Tibial artery (tissue), 4 donors: ENCODE data around the gene RBMX2.
"Not testable (repeated sequence)": the region's sequence is repeated elsewhere in the genome, so short reads cannot be mapped to it uniquely, and the experiment has no call there.

Experiments used
- DNase-seq, 2 donors: peaks; one replicate each; pipeline ENCODE4 v3.0.0-alpha.2; 2019
- H3K27ac ChIP-seq, 2 donors: fragments of 200-600 bp; sonication (generic) in 1 of 2; 1 replicate in 1 of 2; 2 replicates in 1 of 2; pipeline ENCODE4 v1.5.1; 2018 to 2019; ENCODE audit warnings: mild to moderate bottlenecking in 1 of 2
- H3K27me3 ChIP-seq, 2 donors: fragments of 200-600 bp; sonication (generic) in 1 of 2; one replicate each; pipeline versions ENCODE4 v1.5.1 to v1.6.0; 2016 to 2019
- H3K36me3 ChIP-seq, 3 donors: fragments of 200-600 bp; sonication (generic) in 2 of 3; one replicate each; pipeline ENCODE4 v1.5.1; 2016 to 2019; ENCODE audit warnings: mild to moderate bottlenecking in 2 of 3
- H3K4me1 ChIP-seq, 4 donors: fragments of 200-600 bp; sonication (generic) in 2 of 4; 1 replicate in 3 of 4; 2 replicates in 1 of 4; pipeline ENCODE4 v1.5.1; 2016 to 2019
- H3K4me3 ChIP-seq, 2 donors: fragments of 200-600 bp; sonication (generic) in 1 of 2; 1 replicate in 1 of 2; 2 replicates in 1 of 2; pipeline ENCODE4 v1.5.1; 2018 to 2019; ENCODE audit warnings: mild to moderate bottlenecking in 2 of 2
- H3K9me3 ChIP-seq, 3 donors: fragments of 200-600 bp; sonication (generic) in 1 of 3; one replicate each; pipeline ENCODE4 v1.5.1; 2016 to 2019
- intact Hi-C: fragments of 100-400 bp; cut with DNase I; formaldehyde crosslinking; loops from one replicate; pipeline ENCODE4 v1.15.0; 2023; ENCODE audit warnings: low total_unique reads
- TF ChIP-seq, protein P1 (sequence below), 2 experiments: fragments of 200-600 bp in 1 of 2; fragments of 450-650 bp in 1 of 2; IDR thresholded peaks; one replicate each; pipeline ENCODE4 v1.5.1; 2017 to 2019; ENCODE audit warnings: antibody characterized with exemption in 2 of 2, mild to moderate bottlenecking in 1 of 2, moderate library complexity in 1 of 2

Gene RBMX2

DNA sequence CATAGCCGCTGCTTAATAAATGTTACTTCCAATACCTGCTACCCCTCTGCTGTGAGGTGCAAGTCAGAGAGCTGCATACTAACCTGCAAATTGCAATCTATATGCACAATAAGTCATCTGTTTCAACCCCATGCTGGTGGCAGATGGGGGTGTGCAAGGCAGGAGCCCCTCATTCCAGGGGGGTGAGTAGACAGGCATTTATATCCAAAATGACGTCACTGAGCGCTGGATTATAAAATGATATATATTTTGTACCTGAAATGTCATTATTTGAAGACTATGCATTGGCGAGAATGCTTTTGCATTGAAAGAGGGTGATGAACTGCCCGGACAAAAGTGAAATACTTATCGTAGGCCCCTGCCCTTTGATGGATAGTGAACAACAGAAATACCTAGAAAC, 24.7 kb downstream of the RBMX2 start:
- Histone ChIP-seq H3K27me3 (no peaks in the 10 kb centered on the region), H3K27ac (no peak overlapping the region), H3K36me3 (no peaks in the 10 kb centered on the region), H3K4me3 (no peak overlapping the region), H3K9me3 (no peaks in the 10 kb centered on the region), H3K4me1 (no peaks in the 10 kb centered on the region)
- no peak for DNase-seq
- intact Hi-C loops, result no loop called here
- TF ChIP-seq, protein P1, sequence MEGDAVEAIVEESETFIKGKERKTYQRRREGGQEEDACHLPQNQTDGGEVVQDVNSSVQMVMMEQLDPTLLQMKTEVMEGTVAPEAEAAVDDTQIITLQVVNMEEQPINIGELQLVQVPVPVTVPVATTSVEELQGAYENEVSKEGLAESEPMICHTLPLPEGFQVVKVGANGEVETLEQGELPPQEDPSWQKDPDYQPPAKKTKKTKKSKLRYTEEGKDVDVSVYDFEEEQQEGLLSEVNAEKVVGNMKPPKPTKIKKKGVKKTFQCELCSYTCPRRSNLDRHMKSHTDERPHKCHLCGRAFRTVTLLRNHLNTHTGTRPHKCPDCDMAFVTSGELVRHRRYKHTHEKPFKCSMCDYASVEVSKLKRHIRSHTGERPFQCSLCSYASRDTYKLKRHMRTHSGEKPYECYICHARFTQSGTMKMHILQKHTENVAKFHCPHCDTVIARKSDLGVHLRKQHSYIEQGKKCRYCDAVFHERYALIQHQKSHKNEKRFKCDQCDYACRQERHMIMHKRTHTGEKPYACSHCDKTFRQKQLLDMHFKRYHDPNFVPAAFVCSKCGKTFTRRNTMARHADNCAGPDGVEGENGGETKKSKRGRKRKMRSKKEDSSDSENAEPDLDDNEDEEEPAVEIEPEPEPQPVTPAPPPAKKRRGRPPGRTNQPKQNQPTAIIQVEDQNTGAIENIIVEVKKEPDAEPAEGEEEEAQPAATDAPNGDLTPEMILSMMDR (IDR thresholded peaks at IDR 0.05), result no peak

DNA sequence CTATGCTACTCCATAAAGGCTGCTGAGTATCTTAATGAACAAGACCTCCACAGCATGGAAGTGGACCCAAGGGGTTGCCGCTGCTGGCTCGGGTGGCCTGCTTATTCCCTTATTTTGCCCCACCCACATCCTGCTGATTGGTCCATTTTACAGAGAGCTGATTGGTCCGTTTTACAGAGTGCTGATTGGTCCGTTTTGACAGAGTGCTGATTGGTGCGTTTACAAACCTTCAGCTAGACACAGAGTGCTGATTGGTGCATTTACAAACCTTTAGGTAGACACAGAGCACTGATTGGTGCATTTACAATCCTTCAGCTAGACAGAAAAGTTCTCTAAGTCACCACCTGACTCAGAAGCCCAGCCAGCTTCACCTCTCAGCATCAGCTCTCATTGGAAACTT, 27.4 kb downstream of the RBMX2 start:
- H3K4me1 ChIP-seq, H3K9me3 ChIP-seq, H3K27me3 ChIP-seq, intact Hi-C loops, H3K27ac ChIP-seq, H3K36me3 ChIP-seq, DNase-seq, H3K4me3 ChIP-seq: not testable (repeated sequence)

DNA sequence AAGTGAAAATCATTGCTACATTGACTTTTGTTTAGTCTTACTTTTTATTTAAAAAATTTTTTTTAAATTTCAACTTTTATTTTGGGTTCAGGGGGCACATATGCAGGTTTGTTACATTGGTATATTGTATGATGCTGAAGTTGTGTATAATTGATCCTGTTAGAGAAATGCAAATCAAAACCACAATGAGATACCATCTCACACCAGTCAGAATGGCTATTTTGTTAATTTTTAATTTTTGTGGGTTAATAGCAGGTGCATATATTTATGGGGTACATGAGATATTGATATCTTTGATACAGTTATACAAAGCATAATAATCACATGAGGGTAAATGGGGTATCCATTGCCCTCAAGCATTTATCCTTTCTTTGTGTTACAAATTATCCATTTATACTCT, 34.1 kb downstream of the RBMX2 start:
- DNase-seq, result no peak
- TF ChIP-seq, protein P1 (IDR thresholded peaks at IDR 0.05), result no peak
- Histone ChIP-seq H3K9me3 (peaks cover 0 to 16% (median 11%) of the 10 kb centered on the region in 3 donors), H3K36me3 (no peaks in the 10 kb centered on the region), H3K4me3 (no peak overlapping the region), H3K27me3 (no peaks in the 10 kb centered on the region), H3K4me1 (no peaks in the 10 kb centered on the region), H3K27ac (no peak overlapping the region)
- intact Hi-C loops, result no loop called here

DNA sequence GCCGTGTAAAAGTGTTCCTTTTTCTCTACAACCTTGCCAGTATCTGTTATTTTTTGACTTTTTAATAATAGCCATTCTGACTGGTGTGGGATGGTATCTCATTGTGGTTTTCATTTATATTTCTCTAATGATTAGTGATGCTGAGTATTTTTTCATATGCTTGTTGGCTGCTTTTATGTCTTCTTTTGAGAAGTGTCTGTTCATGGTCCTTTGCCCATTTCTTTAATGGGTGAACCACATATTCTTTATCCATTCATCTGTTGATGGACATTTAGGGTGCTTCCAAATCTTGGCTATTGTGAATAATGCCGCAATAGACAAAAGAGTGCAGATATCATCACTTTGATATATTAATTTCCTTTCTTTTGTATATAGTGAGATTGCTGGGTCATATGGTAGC, 36.2 kb downstream of the RBMX2 start:
- intact Hi-C loops, H3K4me3 ChIP-seq, H3K36me3 ChIP-seq, H3K27me3 ChIP-seq, H3K27ac ChIP-seq, H3K4me1 ChIP-seq, DNase-seq: not testable (repeated sequence)
- H3K9me3 ChIP-seq, result peaks cover 0 to 16% (median 11%) of the 10 kb centered on the region in 3 donors

DNA sequence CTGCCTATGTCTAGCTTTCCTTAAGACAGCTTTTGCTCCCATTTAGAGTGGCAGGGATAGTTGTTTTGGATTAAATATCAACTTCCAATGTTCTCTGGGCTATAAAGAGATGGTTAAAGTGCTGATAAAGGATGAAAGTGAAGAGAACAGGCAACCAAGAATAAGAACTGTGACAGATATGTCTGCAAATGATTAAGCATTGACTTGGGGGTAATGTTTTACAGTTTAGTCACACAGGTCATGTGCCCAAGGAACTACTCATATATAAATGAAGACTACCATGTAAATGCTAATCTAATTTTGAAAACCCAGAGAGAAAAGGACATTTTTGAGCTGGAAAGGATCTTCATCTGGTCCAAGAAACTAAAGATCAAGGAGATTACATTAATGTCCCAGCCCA, 42.1 kb downstream of the RBMX2 start:
- Histone ChIP-seq H3K36me3 (no peaks in the 10 kb centered on the region), H3K9me3 (peaks cover 0 to 6% (median 4%) of the 10 kb centered on the region in 3 donors), H3K4me3 (no peak overlapping the region), H3K27me3 (no peaks in the 10 kb centered on the region), H3K27ac (no peak overlapping the region), H3K4me1 (no peaks in the 10 kb centered on the region)
- TF ChIP-seq, protein P1 (IDR thresholded peaks at IDR 0.05), result no peak
- intact Hi-C loops, result no loop called here
- DNase-seq, result no peak

DNA sequence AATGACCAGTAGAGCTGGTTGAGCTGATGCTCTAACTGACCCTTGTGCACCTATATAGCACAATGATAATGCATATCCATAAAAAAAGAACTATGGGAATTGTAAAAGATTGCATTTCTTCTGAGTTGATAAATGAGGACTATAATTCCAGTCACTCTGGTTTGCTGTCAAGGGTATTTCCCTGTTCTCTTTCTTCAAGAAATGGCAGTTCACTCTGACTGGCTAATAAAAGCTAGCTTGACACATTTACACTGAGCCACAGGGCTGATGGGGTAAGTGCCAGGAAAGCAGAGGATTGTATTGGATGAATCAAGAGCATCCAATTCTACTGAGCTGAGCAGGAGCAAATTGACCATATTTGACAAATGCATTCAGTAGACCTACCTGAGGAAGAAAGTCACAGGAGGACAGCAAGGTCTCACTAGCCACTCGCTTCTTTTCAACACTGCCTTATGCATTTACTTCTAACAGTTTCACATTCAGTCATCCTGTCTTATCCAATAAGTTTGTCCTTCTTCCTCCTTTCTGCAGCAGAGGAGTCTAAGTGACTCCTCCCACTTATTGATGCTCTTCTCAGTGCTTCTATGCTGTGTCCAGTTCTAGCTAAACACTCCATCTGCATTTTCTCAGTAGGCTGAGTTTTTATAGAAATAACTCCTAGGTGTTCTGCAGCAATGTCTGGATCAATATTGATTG, 43.0 kb downstream of the RBMX2 start:
- Histone ChIP-seq H3K36me3 (no peaks in the 10 kb centered on the region), H3K4me3 (no peak overlapping the region)
- TF ChIP-seq, protein P1 (IDR thresholded peaks at IDR 0.05), result no peak

DNA sequence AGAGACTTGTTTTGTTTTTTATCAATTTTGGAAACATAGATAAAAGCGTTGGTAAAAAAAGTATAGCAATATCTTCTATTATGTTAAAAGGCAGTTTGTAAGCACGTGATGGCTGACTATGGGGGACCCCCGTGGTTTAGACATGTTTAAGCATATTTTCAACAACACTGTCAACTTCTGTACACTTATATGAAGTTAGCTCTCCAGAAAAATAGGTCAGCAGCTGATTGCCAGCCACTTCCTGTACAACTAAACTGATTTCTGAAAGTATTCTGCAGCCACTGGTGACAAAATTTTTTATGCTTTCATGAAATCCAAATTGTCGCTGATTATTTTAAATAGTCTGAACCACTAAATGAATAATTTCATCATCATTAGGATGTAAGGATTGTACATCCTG, 45.2 kb downstream of the RBMX2 start:
- Histone ChIP-seq H3K4me1 (no peaks in the 10 kb centered on the region), H3K27me3 (no peaks in the 10 kb centered on the region), H3K27ac (no peak overlapping the region), H3K4me3 (no peak overlapping the region), H3K36me3 (no peaks in the 10 kb centered on the region), H3K9me3 (no peaks in the 10 kb centered on the region)
- TF ChIP-seq, protein P1 (IDR thresholded peaks at IDR 0.05), result no peak
- DNase-seq, result no peak
- intact Hi-C loops, result no loop called here

More for the DNA sequence above, 43.0 kb downstream of the RBMX2 start:
- intact Hi-C loops, result no loop called here
- no peak overlapping the region for H3K27ac ChIP-seq
- DNase-seq, result no peak
- no peaks in the 10 kb centered on the region for H3K9me3 ChIP-seq
- H3K4me1 ChIP-seq, result no peaks in the 10 kb centered on the region
- H3K27me3 ChIP-seq, result no peaks in the 10 kb centered on the region
